Endodermal cell (in vitro differentiated cells): ENCODE measurements around the gene GPR160. TPM values are rescaled to one million over a fixed set of nuclear protein-coding genes. Genes with fewer than 3 reads are reported as not detected.

Source experiments
- DNase-seq: peaks from one replicate; pipeline ENCODE4 v3.0.0-alpha.2; 2017
- H3K27ac ChIP-seq: 2 replicates; pipeline ENCODE4 v1.5.1; 2013; ENCODE audit warnings: mild to moderate bottlenecking, low read depth, low read length, moderate library complexity
- H3K27me3 ChIP-seq: 2 replicates; pipeline ENCODE4 v1.6.1; 2013; ENCODE audit warnings: mild to moderate bottlenecking, low read length, moderate library complexity; ENCODE audit not compliant: insufficient read depth, control insufficient read depth, poor library complexity, severe bottlenecking
- H3K36me3 ChIP-seq: 2 replicates; pipeline ENCODE4 v1.7.0; 2013; ENCODE audit warnings: mild to moderate bottlenecking, low read length, moderate library complexity; ENCODE audit not compliant: control insufficient read depth, insufficient read depth
- H3K4me1 ChIP-seq: one replicate; pipeline ENCODE4 v1.7.0; 2013; ENCODE audit warnings: low read length; ENCODE audit not compliant: control insufficient read depth, insufficient read depth
- H3K4me3 ChIP-seq: 2 replicates; pipeline ENCODE4 v1.5.1; 2013; ENCODE audit warnings: mild to moderate bottlenecking, low read length, moderate library complexity
- H3K9ac ChIP-seq: 2 replicates; pipeline ENCODE4 v1.6.1; 2013; ENCODE audit warnings: mild to moderate bottlenecking, low read length, moderate library complexity; ENCODE audit not compliant: poor library complexity, severe bottlenecking; ENCODE audit errors: extremely low read depth
- H3K9me3 ChIP-seq: 2 replicates; pipeline ENCODE4 v1.6.1; 2013; ENCODE audit warnings: mild to moderate bottlenecking, low read length, moderate library complexity; ENCODE audit not compliant: control insufficient read depth
- H3K27ac Mint-ChIP-seq: 2 replicates; pipeline ENCODE4 v1.8.0; 2020; ENCODE audit warnings: mixed read lengths
- H3K27me3 Mint-ChIP-seq: 2 replicates; pipeline ENCODE4 v1.8.0; 2021; ENCODE audit warnings: mild to moderate bottlenecking, mixed read lengths; ENCODE audit not compliant: insufficient read depth
- H3K36me3 Mint-ChIP-seq: 2 replicates; pipeline ENCODE4 v1.8.0; 2020; ENCODE audit warnings: low read depth, mixed read lengths
- H3K4me1 Mint-ChIP-seq: 2 replicates; pipeline ENCODE4 v1.8.0; 2020; ENCODE audit warnings: mixed read lengths
- H3K4me3 Mint-ChIP-seq: 2 replicates; pipeline ENCODE4 v1.8.0; 2020; ENCODE audit warnings: mild to moderate bottlenecking, moderate library complexity, mixed read lengths
- H3K9me3 Mint-ChIP-seq: 2 replicates; pipeline ENCODE4 v1.8.0; 2020; ENCODE audit warnings: mild to moderate bottlenecking, mixed read lengths
- CTCF ChIP-seq: fragments of 200-600 bp; sonication (generic); conservative IDR thresholded peaks from 2 replicates; pipeline ENCODE4 v1.5.0; 2021; ENCODE audit warnings: antibody characterized with exemption, mild to moderate bottlenecking
- WGBS, 2 experiments: methylation state at CpG; one replicate each; pipeline versions ENCODE4 v1.1.5 to v1.1.7; 2013; ENCODE audit warnings: missing lambda C conversion rate in 2 of 2, mixed read lengths in 1 of 2; ENCODE audit not compliant: insufficient coverage in 1 of 2, insufficient read length in 1 of 2; 5-methylcytosine and 5-hydroxymethylcytosine counted together
- total RNA-seq, 2 donors: library from RNA; stranded (reverse); fragmentation: NEBNext Ultra II Directional in 1 of 2; extraction: Animal tissue kit (Norgen Biotek cat#: 25700) in 1 of 2; gene quantifications; 2 replicates in 1 of 2; 3 replicates in 1 of 2; pipeline ENCODE4 v1.2.1, GENCODE V29; 2021

GPR160 gene
- total RNA-seq, 2 donors from 2014 or later: 6.9 to 8.6 TPM

GRCh38 chr3:170090601-170090981, 52.8 kb downstream of the GPR160 start:
- Mint-ChIP-seq H3K27me3 (no peaks in the 10 kb centered on the region), H3K9me3 (no peaks in the 10 kb centered on the region), H3K4me1 (no peaks in the 10 kb centered on the region), H3K4me3 (no peak overlapping the region), H3K27ac (no peak overlapping the region), H3K36me3 (peaks cover 10% of the 10 kb centered on the region)
- Histone ChIP-seq H3K4me1 (no peaks in the 10 kb centered on the region), H3K36me3 (peaks cover 39% of the 10 kb centered on the region), H3K27me3 (no peaks in the 10 kb centered on the region), H3K27ac (no peak overlapping the region), H3K9ac (no peak overlapping the region), H3K4me3 (no peak overlapping the region), H3K9me3 (no peaks in the 10 kb centered on the region)
- DNase-seq: no peak
- no peak for TF ChIP-seq CTCF

GRCh38 chr3:170092907-170093306, 55.1 kb downstream of the GPR160 start:
- Histone ChIP-seq H3K9me3 (no peaks in the 10 kb centered on the region), H3K27ac (no peak overlapping the region), H3K9ac (no peak overlapping the region), H3K27me3 (no peaks in the 10 kb centered on the region), H3K4me3 (no peak overlapping the region), H3K4me1 (no peaks in the 10 kb centered on the region), H3K36me3 (peaks cover 50% of the 10 kb centered on the region)
- Mint-ChIP-seq H3K36me3 (peaks cover 18% of the 10 kb centered on the region), H3K27me3 (no peaks in the 10 kb centered on the region), H3K4me1 (no peaks in the 10 kb centered on the region), H3K27ac (peak overlapping the region; percentile 19), H3K4me3 (no peak overlapping the region), H3K9me3 (no peaks in the 10 kb centered on the region)
- no peak for TF ChIP-seq CTCF
- 95 to 100% methylated on average over 3 of the region's 3 CpGs for WGBS, 2 experiments
- no peak for DNase-seq

- Mint-ChIP-seq H3K27me3 (no peaks in the 10 kb centered on the region), H3K36me3 (peaks cover 21% of the 10 kb centered on the region), H3K9me3 (no peaks in the 10 kb centered on the region), H3K4me1 (no peaks in the 10 kb centered on the region), H3K4me3 (no peak overlapping the region), H3K27ac (no peak overlapping the region)
- H3K27me3 ChIP-seq: no peaks in the 10 kb centered on the region
- no peak for DNase-seq
- no peak overlapping the region for H3K27ac ChIP-seq
- WGBS, 2 experiments: 92 to 95% methylated on average over 3 to 4 of the region's 4 CpGs
- no peaks in the 10 kb centered on the region for H3K9me3 ChIP-seq
- no peak overlapping the region for H3K4me3 ChIP-seq
- H3K9ac ChIP-seq: no peak overlapping the region
- no peaks in the 10 kb centered on the region for H3K4me1 ChIP-seq
- peaks cover 49% of the 10 kb centered on the region for H3K36me3 ChIP-seq
- TF ChIP-seq CTCF: no peak
Measured at GRCh38 chr3:170095771-170096170, 58.0 kb downstream of the GPR160 start.
